ENCODE data around the gene PRAMEF13. TPM values are rescaled to one million over a fixed set of nuclear protein-coding genes. Genes with fewer than 3 reads are reported as not detected.
"Not testable (repeated sequence)": the region's sequence is repeated elsewhere in the genome, so short reads cannot be mapped to it uniquely, and the experiment has no call there.

PRAMEF13 gene
- total RNA-seq, 1 donor, result not detected

- no peak overlapping the region for H3K4me2 ChIP-seq (ENCODE audit: insufficient read depth, low read length)
- DNase-seq (ENCODE audit: insufficient read length, low spot score, missing footprints), result no peak
- H3K27me3 ChIP-seq (ENCODE audit: insufficient read depth, low read length), result no peaks in the 10 kb centered on the region
- no peak overlapping the region for H3K27ac ChIP-seq (ENCODE audit: low read depth, low read length)
- TF ChIP-seq, protein P1, sequence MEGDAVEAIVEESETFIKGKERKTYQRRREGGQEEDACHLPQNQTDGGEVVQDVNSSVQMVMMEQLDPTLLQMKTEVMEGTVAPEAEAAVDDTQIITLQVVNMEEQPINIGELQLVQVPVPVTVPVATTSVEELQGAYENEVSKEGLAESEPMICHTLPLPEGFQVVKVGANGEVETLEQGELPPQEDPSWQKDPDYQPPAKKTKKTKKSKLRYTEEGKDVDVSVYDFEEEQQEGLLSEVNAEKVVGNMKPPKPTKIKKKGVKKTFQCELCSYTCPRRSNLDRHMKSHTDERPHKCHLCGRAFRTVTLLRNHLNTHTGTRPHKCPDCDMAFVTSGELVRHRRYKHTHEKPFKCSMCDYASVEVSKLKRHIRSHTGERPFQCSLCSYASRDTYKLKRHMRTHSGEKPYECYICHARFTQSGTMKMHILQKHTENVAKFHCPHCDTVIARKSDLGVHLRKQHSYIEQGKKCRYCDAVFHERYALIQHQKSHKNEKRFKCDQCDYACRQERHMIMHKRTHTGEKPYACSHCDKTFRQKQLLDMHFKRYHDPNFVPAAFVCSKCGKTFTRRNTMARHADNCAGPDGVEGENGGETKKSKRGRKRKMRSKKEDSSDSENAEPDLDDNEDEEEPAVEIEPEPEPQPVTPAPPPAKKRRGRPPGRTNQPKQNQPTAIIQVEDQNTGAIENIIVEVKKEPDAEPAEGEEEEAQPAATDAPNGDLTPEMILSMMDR (IDR thresholded peaks at IDR 0.05; ENCODE audit: extremely low read depth, low read depth, low read length), result no peak
- peaks cover 5% of the 10 kb centered on the region for H3K9me3 ChIP-seq (ENCODE audit: low read depth, low read length)
- no peak overlapping the region for H2AFZ ChIP-seq (ENCODE audit: low read length)
- H3K4me3 ChIP-seq (ENCODE audit: insufficient read depth, low read length), result no peak overlapping the region
- no peaks in the 10 kb centered on the region for H3K4me1 ChIP-seq (ENCODE audit: insufficient read depth, low read length)
- H4K20me1 ChIP-seq (ENCODE audit: insufficient read depth, low read length), result no peaks in the 10 kb centered on the region
- no peaks in the 10 kb centered on the region for H3K36me3 ChIP-seq (ENCODE audit: insufficient read depth, low read length)
- no peaks in the 10 kb centered on the region for H3K79me2 ChIP-seq (ENCODE audit: insufficient read depth, low read length)
Measured at GRCh38 chr1:13224480-13225060, 23.4 kb upstream of the PRAMEF13 start.

DNA sequence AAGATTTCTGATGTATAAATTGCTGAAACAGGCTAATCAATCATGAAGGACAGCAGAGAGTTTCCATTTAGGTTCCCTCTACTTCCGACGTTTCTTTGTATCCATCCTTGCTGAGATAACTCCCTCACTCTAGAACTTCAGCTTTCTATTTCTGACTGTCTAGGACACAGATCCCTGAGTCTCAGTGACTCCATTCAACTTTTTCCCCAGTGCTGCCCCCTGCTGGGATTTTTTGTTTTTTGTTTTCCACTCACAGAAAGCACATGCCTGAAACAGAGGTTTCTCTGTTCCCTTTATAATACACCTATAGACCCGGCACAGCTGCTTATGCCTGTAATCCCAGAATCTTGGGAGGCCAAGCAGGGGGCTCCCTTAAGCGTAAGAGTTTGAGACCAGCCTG, 21.6 kb upstream of the PRAMEF13 start:
- not testable (repeated sequence) for H3K9me3 ChIP-seq (ENCODE audit: low read depth, low read length); DNase-seq (ENCODE audit: insufficient read length, low spot score, missing footprints); H3K4me3 ChIP-seq (ENCODE audit: insufficient read depth, low read length); H3K4me2 ChIP-seq (ENCODE audit: insufficient read depth, low read length); H4K20me1 ChIP-seq (ENCODE audit: insufficient read depth, low read length); H3K79me2 ChIP-seq (ENCODE audit: insufficient read depth, low read length); H3K27ac ChIP-seq (ENCODE audit: low read depth, low read length); H2AFZ ChIP-seq (ENCODE audit: low read length); H3K4me1 ChIP-seq (ENCODE audit: insufficient read depth, low read length); H3K36me3 ChIP-seq (ENCODE audit: insufficient read depth, low read length); H3K27me3 ChIP-seq (ENCODE audit: insufficient read depth, low read length)

GRCh38 chr1:13219203-13219602, 18.0 kb upstream of the PRAMEF13 start:
- not testable (repeated sequence) for H3K4me1 ChIP-seq (ENCODE audit: insufficient read depth, low read length); H3K27me3 ChIP-seq (ENCODE audit: insufficient read depth, low read length); H3K79me2 ChIP-seq (ENCODE audit: insufficient read depth, low read length); H3K36me3 ChIP-seq (ENCODE audit: insufficient read depth, low read length); H3K4me2 ChIP-seq (ENCODE audit: insufficient read depth, low read length); DNase-seq (ENCODE audit: insufficient read length, low spot score, missing footprints); H3K27ac ChIP-seq (ENCODE audit: low read depth, low read length); H3K9me3 ChIP-seq (ENCODE audit: low read depth, low read length); H2AFZ ChIP-seq (ENCODE audit: low read length); H3K4me3 ChIP-seq (ENCODE audit: insufficient read depth, low read length); H4K20me1 ChIP-seq (ENCODE audit: insufficient read depth, low read length)

- not testable (repeated sequence) for H3K27ac ChIP-seq (ENCODE audit: low read depth, low read length); H3K27me3 ChIP-seq (ENCODE audit: insufficient read depth, low read length); H2AFZ ChIP-seq (ENCODE audit: low read length); DNase-seq (ENCODE audit: insufficient read length, low spot score, missing footprints); H3K4me1 ChIP-seq (ENCODE audit: insufficient read depth, low read length); H3K4me2 ChIP-seq (ENCODE audit: insufficient read depth, low read length); H3K36me3 ChIP-seq (ENCODE audit: insufficient read depth, low read length); H3K4me3 ChIP-seq (ENCODE audit: insufficient read depth, low read length); H3K9me3 ChIP-seq (ENCODE audit: low read depth, low read length); H4K20me1 ChIP-seq (ENCODE audit: insufficient read depth, low read length); H3K79me2 ChIP-seq (ENCODE audit: insufficient read depth, low read length)
Measured at GRCh38 chr1:13216619-13217018, 15.4 kb upstream of the PRAMEF13 start.

- not testable (repeated sequence) for H4K20me1 ChIP-seq (ENCODE audit: insufficient read depth, low read length); H3K27ac ChIP-seq (ENCODE audit: low read depth, low read length)
Measured at GRCh38 chr1:13208712-13209111, 7.5 kb upstream of the PRAMEF13 start.

GRCh38 chr1:13171548-13171947, 29.7 kb downstream of the PRAMEF13 start, which contains the start of gene PRAMEF9:
TSS of gene PRAMEF9 (plus strand) at chr1:13171848. CDS start at chr1:13175281, 3,433 bp downstream.
- not testable (repeated sequence) for H3K4me2 ChIP-seq (ENCODE audit: insufficient read depth, low read length); H3K27me3 ChIP-seq (ENCODE audit: insufficient read depth, low read length); H3K9me3 ChIP-seq (ENCODE audit: low read depth, low read length); H2AFZ ChIP-seq (ENCODE audit: low read length); H3K79me2 ChIP-seq (ENCODE audit: insufficient read depth, low read length); H4K20me1 ChIP-seq (ENCODE audit: insufficient read depth, low read length); DNase-seq (ENCODE audit: insufficient read length, low spot score, missing footprints); H3K4me3 ChIP-seq (ENCODE audit: insufficient read depth, low read length); H3K4me1 ChIP-seq (ENCODE audit: insufficient read depth, low read length); H3K27ac ChIP-seq (ENCODE audit: low read depth, low read length); H3K36me3 ChIP-seq (ENCODE audit: insufficient read depth, low read length)

More at GRCh38 chr1:13208712-13209111, 7.5 kb upstream of the PRAMEF13 start:
- H3K4me1 ChIP-seq (ENCODE audit: insufficient read depth, low read length); H3K27me3 ChIP-seq (ENCODE audit: insufficient read depth, low read length); H3K4me2 ChIP-seq (ENCODE audit: insufficient read depth, low read length); H2AFZ ChIP-seq (ENCODE audit: low read length); H3K9me3 ChIP-seq (ENCODE audit: low read depth, low read length); H3K4me3 ChIP-seq (ENCODE audit: insufficient read depth, low read length); DNase-seq (ENCODE audit: insufficient read length, low spot score, missing footprints); H3K79me2 ChIP-seq (ENCODE audit: insufficient read depth, low read length); H3K36me3 ChIP-seq (ENCODE audit: insufficient read depth, low read length): not testable (repeated sequence)

DNA sequence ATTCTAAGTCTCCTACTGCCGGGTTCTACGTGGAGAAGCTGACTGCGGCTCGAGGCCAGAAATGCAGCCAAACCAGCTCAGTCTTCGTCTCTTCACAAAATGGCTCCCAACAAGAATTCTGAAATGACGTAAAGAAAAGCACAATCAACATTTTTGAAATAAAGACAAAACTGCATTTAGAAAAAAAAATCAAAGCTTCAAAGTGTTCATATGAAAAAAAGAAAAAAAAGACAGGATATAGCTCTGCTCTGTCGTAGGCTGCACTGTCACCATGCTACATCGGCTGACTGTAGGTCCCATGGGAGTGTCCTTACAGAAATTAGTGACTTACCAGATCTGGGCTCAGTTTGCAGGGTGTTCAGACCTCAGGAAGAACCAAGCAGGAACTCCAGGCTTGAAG, 35.7 kb downstream of the PRAMEF13 start, which contains the start of gene HNRNPCL4:
HNRNPCL4 (minus strand) TSS at position 101 of the 400 bp plus-strand sequence. CDS start 164 bp downstream, outside the sequence.
- H4K20me1 ChIP-seq (ENCODE audit: insufficient read depth, low read length); H3K27ac ChIP-seq (ENCODE audit: low read depth, low read length); H3K27me3 ChIP-seq (ENCODE audit: insufficient read depth, low read length); H3K79me2 ChIP-seq (ENCODE audit: insufficient read depth, low read length); H3K4me1 ChIP-seq (ENCODE audit: insufficient read depth, low read length); DNase-seq (ENCODE audit: insufficient read length, low spot score, missing footprints); H3K4me3 ChIP-seq (ENCODE audit: insufficient read depth, low read length); H2AFZ ChIP-seq (ENCODE audit: low read length); H3K36me3 ChIP-seq (ENCODE audit: insufficient read depth, low read length); H3K4me2 ChIP-seq (ENCODE audit: insufficient read depth, low read length); H3K9me3 ChIP-seq (ENCODE audit: low read depth, low read length): not testable (repeated sequence)

GRCh38 chr1:13155909-13156308, 45.3 kb downstream of the PRAMEF13 start, which contains the start of gene PRAMEF26:
TSS of gene PRAMEF26 (minus strand) at chr1:13156009. CDS start at chr1:13153095, 2,914 bp downstream.
- not testable (repeated sequence) for H3K36me3 ChIP-seq (ENCODE audit: insufficient read depth, low read length); H3K27ac ChIP-seq (ENCODE audit: low read depth, low read length); H3K4me1 ChIP-seq (ENCODE audit: insufficient read depth, low read length); DNase-seq (ENCODE audit: insufficient read length, low spot score, missing footprints); H2AFZ ChIP-seq (ENCODE audit: low read length); H3K9me3 ChIP-seq (ENCODE audit: low read depth, low read length); H3K4me3 ChIP-seq (ENCODE audit: insufficient read depth, low read length); H3K27me3 ChIP-seq (ENCODE audit: insufficient read depth, low read length); H3K4me2 ChIP-seq (ENCODE audit: insufficient read depth, low read length); H3K79me2 ChIP-seq (ENCODE audit: insufficient read depth, low read length); H4K20me1 ChIP-seq (ENCODE audit: insufficient read depth, low read length)
